HG03159 (cell line): ENCODE results near the gene ATP5F1A.

Experiments used
- ATAC-seq: cut with Tn5 transposase; IDR thresholded peaks from one replicate; pipeline ENCODE4 v1.9.1; 2021; ENCODE audit warnings: mild to moderate bottlenecking, moderate library complexity; ENCODE audit not compliant: unreplicated experiment

Gene ATP5F1A

DNA sequence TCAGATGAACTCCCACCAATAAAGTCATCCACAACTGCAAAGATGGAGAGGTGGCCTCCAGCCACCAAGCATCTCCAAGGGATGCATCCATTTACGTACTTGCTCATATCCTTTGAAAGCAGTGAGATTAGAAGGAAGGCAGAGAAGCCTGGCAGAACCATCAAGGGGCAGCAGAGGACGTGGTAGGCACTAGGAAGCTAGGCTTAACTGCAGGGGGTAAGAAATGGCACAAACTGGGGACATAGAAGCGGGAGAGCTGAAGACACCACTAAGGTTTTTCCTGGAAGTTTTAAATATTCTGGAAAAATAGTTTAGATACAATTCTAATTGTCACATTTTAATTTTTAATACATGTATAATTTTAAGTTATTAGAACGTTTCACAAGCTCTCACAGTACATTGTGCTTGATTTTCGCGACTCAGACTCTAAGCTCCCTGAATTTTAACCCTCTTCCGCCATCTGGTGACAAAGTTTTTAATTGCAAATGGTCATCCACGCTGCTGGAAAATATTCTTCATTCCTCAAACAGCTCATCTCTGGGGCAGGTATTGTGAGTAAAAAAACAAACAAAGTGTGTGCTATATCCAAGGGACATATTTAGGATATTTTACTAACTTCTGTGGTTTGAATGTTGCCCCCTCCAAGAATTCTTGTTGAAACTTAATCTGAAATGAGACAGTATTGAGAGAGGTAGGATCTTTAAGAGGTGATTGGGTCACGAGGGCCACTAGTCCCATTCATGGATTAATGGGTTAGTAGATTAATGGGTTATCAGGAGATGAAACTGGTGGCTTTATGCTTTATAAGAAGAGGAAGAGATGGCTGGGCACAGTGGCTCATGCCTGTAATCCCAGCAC lies 24.4 kb downstream of the ATP5F1A start:
- ATAC-seq, result no peak

DNA sequence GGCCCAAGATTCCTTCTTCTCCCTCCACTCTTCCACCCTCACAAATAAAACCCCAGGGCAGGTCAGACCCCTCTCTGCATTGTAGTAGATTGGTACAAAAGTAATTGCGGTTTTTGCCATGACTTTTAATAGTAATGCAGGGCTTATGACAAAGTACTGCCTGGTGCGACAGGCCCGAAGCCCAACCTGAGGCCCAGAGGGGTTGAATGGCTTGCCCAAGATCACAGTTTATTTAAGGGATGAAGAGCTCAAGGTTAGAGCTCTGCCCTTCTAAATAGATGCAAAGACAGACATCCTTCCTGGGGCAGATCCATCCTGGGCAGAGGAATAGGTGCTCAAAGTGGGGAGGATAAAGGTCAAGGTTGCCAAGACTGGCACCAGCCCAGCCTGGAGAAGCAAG lies 25.1 kb downstream of the ATP5F1A start:
- ATAC-seq, result no peak

DNA sequence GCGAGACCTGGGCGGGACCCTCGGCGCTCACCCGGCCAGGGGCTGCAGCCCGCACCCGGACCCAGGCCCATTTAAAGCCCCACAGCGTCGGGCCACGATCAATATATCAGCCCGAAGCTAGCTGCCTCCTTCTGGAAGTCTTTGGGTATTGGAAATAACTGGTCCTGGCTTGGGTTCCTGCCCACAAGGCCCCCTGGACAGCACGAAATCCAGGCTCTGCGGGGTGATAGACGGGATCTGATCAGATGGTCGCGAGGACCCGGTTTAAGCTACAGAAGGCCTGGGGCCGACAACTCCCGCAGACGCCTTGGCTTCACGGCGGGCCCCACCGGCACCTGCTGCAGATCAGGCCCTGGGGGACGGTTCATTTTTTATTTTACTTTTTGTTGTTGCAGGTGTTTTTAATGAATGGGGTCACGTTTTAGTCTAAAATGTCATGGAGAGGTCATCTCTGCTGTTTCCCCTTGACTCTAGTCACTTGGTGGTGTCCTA lies 25.7 kb downstream of the ATP5F1A start:
- no peak for ATAC-seq

DNA sequence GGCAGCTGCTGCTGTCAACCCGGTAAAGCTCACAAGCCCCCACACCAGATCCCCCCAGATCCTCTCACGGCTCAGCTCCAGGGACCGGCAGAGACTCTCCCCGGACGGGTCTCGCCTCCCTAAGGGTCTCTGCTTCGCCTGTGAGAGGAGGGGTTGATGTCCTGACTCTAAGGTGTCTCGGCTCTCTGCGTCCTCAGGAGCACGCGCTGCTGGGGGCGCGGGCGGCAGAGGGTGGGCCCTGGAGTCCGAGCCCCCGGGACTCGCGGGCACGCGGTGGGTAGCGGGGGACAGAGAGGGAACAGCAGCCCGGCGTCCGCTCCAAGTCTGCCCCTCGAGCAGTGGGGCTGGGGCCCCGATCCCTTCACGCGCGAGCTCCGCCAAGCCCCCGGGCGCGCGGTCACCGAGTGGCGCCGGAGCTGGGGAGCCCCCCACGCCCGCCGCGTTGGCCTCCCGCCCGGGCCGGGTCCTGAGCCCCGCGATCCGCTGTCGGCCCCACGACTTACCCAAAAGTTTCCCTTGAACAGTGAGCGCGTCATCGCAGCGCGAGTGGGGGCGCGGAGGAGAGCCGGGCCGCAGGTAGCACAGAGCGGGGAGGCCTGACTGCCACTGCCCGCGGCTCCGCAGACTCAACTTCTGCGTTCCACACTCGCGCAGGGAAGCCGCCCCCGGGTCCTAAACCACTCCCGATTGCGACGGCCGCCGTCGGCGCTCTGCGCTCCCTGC lies 26.3 kb downstream of the ATP5F1A start, which contains the start of gene PSTPIP2:
TSS of gene PSTPIP2 (minus strand) at position 608 of the 723 bp plus-strand sequence. CDS start at position 536, 72 bp downstream.
- ATAC-seq, result peak; percentile 58

DNA sequence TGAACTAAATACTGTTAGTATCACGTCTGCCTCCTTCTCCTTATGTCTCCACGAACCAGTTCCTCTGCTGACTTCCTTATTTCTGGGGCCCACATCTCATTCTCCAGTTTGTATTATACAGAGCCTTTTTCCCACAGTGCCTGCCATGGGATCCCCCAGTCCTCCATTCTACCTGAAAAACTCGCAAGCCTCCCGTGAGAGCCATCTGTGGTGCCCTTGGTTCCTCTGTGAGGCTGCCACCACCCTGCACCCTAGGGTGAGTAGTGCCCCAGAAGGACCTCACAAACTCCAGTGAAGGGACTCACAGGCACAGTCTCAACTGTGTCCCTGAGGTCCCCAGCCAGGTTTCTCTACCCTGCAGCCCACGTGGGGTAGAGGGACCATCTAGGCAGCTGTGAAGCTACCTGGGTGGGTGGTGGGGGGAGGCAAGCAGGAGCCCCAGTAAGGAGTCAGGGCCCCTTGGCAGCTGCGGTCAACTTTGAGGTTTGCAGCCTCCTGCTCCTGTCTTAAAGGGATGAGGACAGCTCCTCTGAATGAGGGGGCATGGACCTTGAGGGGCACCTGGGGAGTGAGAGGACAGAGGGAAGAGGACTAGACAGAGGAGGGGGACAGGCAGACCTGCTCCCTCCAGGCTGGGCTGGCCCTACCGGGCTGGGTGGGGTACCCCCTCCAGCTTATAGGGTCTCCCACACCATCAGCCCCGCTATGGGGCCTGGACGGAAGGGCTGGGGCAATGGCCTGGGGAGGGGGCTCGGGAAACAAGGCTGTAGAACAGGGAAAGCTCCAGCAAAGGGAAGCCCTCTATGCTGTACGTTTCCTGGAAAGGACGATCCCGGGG lies 27.1 kb downstream of the ATP5F1A start:
- ATAC-seq, result no peak

DNA sequence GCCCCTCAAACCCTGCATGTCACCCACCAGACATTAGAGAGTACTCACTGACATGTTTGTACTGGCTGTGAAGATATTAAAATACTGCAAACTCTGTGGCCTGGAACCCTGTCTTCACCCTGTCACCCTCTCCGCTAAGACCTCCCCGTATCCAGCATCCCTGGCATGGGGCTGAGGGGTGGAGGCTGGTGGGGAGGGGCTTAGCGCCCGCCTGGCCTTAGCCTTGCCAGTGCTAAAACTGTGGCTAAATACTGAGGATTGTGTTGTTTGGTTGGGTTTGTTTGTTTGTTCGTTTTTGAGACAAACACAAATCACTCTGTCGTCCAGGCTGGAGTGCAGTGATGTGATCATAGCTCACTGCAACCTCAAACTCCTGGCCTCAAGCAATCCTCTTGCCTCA lies 27.9 kb downstream of the ATP5F1A start:
- ATAC-seq, result no peak

DNA sequence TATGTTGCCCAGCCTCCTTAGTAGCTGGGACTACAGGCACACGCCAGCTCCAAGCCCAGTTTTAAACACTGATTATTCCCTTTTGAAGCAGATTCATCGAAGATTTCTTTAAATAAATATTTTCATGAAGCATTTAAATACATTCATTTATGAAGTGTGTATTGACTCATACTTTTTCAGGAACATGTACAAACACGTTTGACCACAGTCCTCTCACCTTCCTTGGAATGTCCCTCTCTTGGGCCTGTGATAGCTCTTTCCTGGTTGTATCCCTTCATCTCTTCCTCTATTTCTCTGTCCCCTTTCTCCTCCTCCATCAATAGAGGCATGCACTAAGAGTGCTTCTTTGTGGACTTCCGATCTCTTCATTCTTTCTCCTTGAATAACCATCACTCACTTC lies 28.6 kb downstream of the ATP5F1A start:
- ATAC-seq, result no peak

DNA sequence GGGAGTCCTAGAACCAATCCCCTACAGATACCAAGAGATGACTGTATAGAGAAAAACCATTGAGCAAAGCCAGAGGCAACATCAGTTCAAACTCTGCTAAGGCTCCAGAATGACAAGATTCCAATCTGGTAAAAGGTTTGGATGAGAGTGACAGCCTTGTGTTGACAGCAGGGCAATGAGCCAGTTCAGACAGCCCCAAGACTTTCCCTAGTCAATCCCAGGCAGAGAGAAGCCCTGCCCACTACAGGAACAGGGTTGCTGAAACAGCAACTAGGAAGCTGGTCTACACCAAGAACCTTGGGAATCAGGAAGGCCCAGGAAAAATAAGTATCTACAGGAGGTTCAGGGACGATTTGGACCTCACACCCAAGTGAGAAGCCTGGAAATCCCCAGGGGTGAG lies 29.3 kb downstream of the ATP5F1A start:
- ATAC-seq, result no peak

DNA sequence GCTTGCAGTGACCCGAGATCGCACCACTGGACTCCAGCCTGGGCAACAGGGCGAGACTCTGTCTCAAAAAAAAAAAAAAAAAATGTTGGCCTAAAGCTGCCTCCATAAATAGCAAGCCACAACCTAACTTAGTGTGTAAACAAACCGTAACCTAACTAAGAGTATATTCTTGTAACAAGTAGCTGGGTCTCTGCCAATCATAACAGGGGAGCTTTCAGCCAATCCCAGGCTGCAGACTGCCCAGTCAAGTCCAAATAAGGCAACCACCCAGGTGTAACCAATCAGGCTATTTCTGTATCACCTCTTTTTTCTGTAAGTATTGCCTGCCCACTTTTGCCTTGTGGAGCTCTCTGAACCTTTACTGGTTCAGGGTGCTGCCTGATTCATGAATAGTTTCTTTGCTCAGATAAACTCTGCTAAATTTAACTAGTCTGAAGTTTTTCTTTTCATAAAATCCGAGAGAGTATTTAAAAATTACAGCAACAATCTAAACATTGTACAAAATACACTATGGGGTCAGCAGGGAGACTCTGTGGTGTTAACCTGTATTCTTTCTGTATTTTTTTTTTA lies 30.6 kb downstream of the ATP5F1A start:
- ATAC-seq, result no peak

DNA sequence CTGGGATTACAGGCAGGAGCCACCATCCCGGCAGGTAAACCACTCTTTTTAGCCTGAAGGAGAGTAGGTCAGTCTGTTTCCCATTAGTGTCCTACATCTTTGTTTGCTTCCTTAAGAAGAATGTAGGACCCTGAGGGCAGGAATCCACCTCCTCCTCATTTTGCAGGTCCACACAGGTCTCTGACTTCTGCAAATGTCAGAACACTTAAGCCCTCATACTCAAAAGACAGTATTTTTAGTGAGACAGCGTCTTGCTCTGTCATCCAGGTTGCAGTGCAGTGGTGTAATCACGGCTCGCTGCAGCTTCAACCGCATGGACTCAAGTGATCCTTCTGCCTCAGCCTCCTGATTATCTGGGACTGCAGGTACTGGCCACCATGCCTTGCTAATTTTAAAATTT lies 35.3 kb downstream of the ATP5F1A start:
- no peak for ATAC-seq

DNA sequence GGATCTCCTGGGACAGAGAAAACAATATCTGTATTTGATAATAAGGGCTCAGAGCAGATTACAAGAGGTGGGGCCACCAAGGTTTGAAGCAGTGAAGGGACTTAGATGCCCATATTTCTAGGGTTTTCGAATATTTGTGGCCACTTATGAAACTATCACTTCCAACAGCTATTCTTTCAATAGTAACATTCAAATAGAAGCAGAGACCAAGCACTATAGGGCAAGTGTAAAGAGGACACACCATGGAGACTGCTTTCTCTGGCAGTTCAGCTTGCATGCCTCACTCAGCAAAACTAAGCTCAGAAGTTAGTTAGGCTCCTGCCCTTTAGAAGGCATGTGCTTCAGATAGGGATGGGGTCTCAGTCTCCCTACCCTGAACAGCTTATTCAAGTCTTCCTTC lies 36.3 kb downstream of the ATP5F1A start:
- no peak for ATAC-seq

DNA sequence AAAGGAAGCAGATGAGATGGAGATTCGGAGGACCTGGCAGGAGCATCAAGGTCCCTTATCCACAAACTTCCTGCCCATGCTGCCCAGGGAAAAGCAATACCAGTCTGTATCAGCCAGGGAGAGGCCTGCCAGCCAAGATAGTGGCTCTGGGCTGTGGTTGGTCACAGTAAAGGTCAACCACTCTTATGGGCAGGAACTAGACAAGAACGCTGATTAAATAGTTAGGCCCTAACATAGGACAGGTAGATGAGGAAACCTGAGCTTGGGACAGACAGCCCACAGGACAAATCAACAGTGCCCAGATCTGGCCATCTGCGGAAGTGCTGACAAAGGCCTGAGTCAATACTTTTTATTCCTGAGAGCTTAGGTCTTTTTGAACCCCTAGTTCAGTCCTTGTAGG lies 36.7 kb downstream of the ATP5F1A start:
- no peak for ATAC-seq

DNA sequence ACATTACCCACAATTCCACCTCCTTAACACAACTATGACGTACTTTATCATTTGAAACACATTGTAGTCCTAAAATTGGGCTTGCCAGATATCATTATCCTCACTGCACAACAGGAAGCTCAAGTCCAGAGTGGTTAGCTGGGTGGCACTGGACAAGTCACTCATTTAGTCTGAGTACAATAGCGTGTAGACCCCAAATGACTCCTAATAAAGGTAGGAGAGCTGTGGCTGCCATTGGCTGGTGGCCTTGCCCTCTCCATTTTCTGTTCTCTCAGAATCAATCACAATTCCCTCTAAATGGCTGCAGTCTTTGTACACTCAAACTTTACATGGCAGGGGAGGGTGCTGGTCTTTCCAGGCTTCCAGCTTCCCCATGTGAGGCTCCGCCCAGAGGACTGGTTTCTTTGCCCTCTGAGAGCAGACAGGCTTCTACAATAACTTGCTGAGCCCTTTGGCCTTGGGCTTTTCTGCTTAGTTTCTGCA lies 37.7 kb downstream of the ATP5F1A start:
- no peak for ATAC-seq

DNA sequence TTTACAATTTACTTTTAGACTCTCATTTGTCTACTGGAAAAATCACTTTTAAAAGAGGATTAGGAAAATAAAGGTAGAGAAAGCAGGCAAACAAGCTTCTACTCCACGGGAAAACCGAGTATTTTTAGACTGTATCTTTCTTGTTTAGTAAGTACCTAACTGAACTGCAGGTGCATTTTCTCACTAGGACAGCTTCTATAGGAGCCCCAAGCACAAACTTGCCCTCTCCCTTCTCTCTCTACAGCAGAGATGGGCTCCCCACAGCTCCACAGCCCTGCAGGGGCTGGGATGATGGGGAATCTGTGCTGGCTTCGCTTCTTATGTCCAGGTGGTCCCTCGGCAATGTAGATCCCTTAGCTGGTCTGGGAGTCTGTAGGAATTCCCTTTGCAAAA lies 42.3 kb downstream of the ATP5F1A start:
- no peak for ATAC-seq

DNA sequence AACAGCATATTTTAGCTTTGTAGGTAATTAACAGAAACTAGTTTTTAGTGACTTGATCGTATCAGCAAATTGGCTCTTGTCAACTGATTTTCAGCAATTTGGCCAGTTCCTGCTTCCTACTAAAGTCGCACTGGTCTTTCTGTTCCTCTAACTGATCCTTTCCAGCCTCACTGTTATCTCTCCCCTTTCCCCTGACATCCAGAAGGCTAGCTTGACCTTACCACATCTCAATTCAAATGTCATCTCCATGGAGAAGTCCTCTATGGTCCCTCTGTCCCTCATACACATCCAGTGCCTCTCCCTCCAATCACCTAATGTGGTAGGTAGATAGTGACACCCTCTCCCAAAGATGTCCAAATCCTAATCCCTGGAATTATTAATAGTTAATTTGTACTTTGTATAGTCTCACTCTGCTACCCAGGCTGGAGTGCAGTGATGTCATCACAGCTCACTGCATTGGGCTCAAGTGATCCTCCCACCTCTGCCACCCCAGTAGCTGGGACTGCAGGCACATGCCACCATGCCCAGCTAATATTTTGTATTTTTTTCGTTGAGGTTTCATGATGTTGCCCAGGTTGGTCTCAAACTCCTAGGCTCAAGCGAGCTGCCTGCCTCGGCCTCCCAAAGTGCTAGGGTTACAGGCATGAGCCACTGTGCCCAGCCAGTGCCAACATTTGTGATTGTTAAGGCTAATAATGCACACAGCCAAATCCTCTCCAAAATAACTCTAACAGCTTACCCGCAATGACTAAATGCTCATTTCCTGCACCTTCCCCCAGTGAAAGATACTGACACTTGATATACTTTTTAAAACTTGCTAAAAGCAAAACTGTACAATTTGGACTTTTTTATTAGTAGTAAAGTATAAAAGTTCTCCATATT lies 42.9 kb downstream of the ATP5F1A start:
- no peak for ATAC-seq

DNA sequence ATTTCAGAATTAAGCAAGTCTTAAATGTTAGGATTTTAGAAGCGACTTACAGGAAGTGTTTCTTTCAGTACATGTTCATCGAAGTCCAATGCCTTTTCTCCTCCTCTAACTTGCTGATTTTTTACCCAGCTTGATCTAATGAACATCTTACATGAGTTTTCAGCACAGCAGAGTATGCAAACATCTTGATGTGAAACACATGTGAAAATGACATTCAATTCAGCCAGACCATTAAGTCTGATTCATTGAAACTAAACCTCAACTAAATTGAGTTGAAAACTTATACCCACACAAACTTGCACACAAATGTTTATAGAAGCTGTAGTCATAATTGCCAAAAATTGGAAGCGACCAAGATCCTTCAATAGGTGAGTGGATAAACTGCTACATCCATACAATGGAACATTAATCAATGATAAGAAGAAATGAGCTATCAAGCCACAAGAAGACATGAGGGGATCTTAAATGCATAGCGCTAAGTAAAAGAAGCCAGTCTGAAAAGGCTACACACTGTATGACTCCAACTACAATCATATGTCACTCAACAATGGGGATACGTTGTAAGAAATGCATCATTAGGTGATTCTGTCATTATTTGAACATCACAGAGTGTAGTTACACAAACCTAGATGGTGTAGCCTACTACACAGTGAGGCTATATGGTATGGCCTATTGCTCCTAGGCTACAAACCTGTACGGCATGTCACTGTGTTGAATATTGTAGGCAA lies 44.6 kb downstream of the ATP5F1A start:
- ATAC-seq, result no peak

DNA sequence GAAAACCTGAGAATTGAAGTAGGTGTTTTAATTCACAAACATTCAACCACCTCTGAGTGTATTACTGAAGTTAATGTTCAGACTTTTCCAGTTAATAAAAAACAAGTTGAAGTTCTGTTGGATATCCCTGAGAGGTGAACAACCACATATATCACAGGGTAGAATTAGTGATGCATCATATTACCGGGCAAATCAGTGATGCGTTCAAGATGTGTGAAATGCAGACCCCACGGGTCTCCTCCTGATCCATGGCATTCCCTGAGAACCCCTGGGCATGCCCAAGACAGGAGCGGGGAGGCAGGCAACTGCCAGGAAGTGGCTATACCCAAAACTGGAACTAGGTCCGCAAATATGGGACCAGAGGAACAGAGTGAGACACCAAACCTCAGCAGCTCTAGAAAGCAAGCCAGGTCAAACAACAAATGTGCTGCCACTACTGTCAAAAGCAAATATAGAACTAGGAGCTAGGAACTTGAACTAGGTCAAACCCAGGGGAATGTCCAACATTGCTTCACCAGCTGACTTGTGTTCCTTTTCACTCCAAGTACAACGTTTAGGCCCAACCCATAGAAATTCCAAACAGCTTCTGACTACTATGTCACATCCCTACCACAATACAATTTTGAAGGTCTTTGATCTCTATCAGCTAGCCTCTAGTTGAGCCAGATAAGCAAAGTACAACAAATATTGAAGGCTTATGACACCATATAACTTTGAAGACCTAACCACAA lies 46.2 kb downstream of the ATP5F1A start:
- ATAC-seq, result no peak

DNA sequence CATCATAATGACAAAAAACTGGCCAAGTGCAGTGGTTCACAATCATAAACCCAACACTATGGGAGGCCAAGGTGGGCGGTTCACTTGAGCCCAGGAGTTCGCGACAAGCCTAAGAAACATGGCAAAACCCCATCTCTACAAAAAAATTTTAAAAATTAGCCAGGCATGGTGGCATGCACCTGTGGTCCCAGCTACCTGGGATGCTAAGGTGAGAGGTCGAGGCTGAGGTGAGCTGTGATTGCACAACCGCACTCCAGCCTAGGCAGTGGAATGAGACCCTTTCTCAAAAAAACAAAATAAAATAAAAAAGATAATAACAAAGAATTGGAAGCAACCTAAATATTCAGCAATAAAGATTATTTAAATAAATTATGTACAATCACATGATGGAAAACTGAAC lies 47.8 kb downstream of the ATP5F1A start:
- ATAC-seq, result no peak
